IPS-11a (cell line): ENCODE data around the gene FGFBP2.

Experiments
- H3K4me3 ChIP-seq: one replicate; pipeline ENCODE4 v1.5.1; 2013; ENCODE audit warnings: low read depth, low read length, control low read depth

FGFBP2 gene

GRCh38 chr4:15968551-15969300, 5.8 kb upstream of the FGFBP2 start:
- H3K4me3 ChIP-seq: no peak overlapping the region

- no peak overlapping the region for H3K4me3 ChIP-seq
Observed at GRCh38 chr4:15965325-15965724, 2.4 kb upstream of the FGFBP2 start.

GRCh38 chr4:15964159-15964558, 1.2 kb upstream of the FGFBP2 start:
- H3K4me3 ChIP-seq: no peak overlapping the region

GRCh38 chr4:15963576-15963975, 601 bp upstream of the FGFBP2 start:
- H3K4me3 ChIP-seq: no peak overlapping the region

- no peak overlapping the region for H3K4me3 ChIP-seq
Observed at GRCh38 chr4:15961781-15962510, 1.0 kb downstream of the FGFBP2 start.

- no peak overlapping the region for H3K4me3 ChIP-seq
Observed at GRCh38 chr4:15958562-15958961, 4.4 kb downstream of the FGFBP2 start.

GRCh38 chr4:15956179-15956850, 6.7 kb downstream of the FGFBP2 start:
- H3K4me3 ChIP-seq: no peak overlapping the region

- H3K4me3 ChIP-seq: no peak overlapping the region
Observed at GRCh38 chr4:15955670-15956069, 7.3 kb downstream of the FGFBP2 start.

GRCh38 chr4:15953625-15954024, 9.3 kb downstream of the FGFBP2 start:
- no peak overlapping the region for H3K4me3 ChIP-seq

- no peak overlapping the region for H3K4me3 ChIP-seq
Observed at GRCh38 chr4:15951781-15952180, 11.2 kb downstream of the FGFBP2 start.

- no peak overlapping the region for H3K4me3 ChIP-seq
Observed at GRCh38 chr4:15948826-15949225, 14.1 kb downstream of the FGFBP2 start.

- no peak overlapping the region for H3K4me3 ChIP-seq
Observed at GRCh38 chr4:15947684-15948083, 15.3 kb downstream of the FGFBP2 start.

GRCh38 chr4:15945516-15945915, 17.5 kb downstream of the FGFBP2 start:
- no peak overlapping the region for H3K4me3 ChIP-seq

- H3K4me3 ChIP-seq: no peak overlapping the region
Observed at GRCh38 chr4:15944895-15945294, 18.1 kb downstream of the FGFBP2 start.

- H3K4me3 ChIP-seq: no peak overlapping the region
Observed at GRCh38 chr4:15942283-15942682, 20.7 kb downstream of the FGFBP2 start.

- H3K4me3 ChIP-seq: no peak within 1 kb of the TSS
Observed at GRCh38 chr4:15938640-15939039, 24.3 kb downstream of the FGFBP2 start, which contains the start of gene FGFBP1. Gene FGFBP1 (minus strand): TSS chr4:15938740. CDS start chr4:15936632, 2,108 bp downstream.

GRCh38 chr4:15938182-15938581, 24.8 kb downstream of the FGFBP2 start:
- H3K4me3 ChIP-seq: no peak overlapping the region

GRCh38 chr4:15936495-15936894, 26.5 kb downstream of the FGFBP2 start:
- no peak overlapping the region for H3K4me3 ChIP-seq

- H3K4me3 ChIP-seq: no peak overlapping the region
Observed at GRCh38 chr4:15935504-15936402, 27.2 kb downstream of the FGFBP2 start.

- H3K4me3 ChIP-seq: no peak overlapping the region
Observed at GRCh38 chr4:15934259-15934658, 28.7 kb downstream of the FGFBP2 start.
